ENCODE data around the gene NELFCD.
"Not testable (repeated sequence)": the region's sequence is repeated elsewhere in the genome, so short reads cannot be mapped to it uniquely, and the experiment has no call there.

Gene NELFCD, protein sequence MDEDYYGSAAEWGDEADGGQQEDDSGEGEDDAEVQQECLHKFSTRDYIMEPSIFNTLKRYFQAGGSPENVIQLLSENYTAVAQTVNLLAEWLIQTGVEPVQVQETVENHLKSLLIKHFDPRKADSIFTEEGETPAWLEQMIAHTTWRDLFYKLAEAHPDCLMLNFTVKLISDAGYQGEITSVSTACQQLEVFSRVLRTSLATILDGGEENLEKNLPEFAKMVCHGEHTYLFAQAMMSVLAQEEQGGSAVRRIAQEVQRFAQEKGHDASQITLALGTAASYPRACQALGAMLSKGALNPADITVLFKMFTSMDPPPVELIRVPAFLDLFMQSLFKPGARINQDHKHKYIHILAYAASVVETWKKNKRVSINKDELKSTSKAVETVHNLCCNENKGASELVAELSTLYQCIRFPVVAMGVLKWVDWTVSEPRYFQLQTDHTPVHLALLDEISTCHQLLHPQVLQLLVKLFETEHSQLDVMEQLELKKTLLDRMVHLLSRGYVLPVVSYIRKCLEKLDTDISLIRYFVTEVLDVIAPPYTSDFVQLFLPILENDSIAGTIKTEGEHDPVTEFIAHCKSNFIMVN

DNA sequence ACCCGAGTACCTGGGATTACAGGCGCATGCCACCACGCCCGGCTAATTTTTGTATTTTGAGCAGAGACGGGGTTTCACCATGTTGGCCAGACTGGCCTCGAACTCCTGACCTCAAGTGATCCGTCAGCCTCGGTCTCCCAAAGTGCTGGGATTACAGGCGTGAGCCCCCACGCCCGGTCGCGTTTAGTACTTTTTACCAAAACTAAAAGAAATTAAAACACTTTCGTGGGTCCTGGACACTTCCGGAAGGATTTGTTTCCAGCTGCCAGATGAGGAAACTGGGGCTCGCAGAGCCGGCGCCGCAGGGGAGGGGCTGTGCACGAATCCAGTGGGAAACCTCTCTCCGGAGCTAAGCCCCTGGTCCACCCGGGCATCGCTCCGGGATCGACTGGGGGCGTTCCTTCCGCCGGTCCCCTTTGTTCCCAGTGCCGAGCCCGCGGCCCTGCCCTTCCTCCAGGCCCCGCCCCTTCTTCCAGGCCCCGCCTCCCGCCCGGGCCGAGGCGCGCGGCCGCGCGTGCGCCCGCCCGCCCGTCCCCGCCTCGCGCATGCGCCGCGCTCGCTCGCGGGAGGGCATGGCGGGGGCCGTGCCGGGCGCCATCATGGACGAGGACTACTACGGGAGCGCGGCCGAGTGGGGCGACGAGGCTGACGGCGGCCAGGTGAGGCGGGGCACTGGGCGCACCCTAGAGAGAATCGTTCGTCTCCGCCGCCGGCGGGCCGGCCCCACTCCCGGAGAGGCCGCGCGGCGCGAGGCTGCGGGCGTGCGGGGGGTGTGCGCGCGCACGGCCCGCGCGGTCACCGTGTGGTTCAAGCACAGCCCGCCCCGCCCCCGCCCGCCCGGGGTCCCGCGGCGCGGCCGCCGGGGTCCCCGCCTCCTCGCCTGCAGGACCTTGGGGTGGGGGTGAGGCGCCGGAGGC is at the start of gene NELFCD:
TSS of gene NELFCD (plus strand) at position 546 of the 917 bp plus-strand sequence. CDS start at position 600, 54 bp downstream.
- peak; percentile 54 for DNase-seq

DNA sequence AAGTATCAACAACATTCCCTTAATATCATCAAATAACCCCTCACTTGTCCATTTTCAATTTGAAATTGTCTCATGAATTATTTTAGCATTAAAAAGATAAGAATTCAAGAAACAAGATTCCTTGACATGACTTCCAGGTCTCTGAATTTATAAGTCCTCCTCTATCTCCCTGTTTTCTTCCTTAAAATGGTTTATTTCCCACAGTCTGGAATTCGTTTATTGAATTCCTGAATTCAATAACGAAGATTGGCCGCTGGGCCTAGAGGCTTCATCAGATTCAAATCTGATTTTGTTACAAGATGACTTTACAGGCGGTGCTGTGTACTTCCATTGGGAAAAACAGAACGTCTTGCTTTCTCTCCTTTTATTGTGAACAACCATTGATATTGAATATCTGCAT is 48.9 kb upstream of the NELFCD start:
- no peak for DNase-seq

DNA sequence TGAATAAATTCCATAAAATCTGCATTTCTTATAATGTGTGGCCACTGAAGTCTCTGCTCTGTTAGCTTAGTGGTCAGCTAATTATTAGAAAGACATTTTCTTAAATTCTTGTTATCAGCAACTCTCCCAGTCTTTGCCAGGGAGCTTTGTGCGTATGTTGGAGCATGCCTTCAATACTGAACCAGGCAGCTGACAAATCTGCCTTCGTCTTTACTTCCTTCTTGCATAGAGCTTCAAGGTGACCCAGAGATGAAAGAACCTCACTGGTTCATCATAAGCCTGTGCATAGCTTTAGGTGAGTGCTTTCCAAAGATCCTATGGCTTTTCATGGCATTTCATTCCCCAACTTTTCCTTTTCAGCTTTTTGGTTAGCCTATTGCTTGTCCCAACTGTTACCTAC is 43.0 kb upstream of the NELFCD start:
- no peak for DNase-seq

DNA sequence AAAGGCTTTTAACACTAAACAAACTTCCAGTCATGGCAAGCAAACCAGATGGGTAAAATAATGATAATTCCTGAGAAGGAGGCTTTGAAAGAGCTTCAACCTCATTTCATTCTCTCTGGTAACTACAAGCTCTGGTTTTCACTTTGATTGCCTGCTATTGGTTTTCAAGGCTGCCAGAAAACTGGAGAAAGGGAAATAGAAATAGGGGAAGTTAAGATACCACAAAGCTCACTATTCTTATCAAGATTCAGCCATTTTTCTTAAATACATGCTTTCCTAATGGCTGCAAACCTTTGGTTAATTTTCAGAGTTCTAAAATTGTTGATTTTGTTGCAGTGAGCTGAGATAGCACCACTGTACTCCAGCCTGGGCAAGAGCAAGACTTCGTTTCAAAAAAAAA is 42.5 kb upstream of the NELFCD start:
- DNase-seq, result no peak

DNA sequence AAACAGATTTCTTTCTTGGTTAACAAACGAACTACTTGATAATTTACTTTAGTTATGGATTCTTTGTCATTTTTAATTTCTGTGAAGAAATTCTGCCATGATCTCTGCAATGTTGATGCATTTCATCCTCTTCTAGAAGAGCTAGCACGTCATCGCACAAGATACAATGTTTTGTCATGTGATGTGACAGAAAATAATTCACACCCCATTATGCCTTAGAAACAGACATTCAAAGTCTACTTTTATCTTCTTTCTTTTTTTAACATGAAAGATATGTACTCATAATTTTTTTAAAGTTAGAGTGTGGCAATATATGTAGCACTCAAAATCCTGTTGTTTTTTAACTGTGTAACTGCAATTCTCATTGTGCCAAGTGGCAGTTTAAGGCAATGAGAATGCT is 39.6 kb upstream of the NELFCD start:
- DNase-seq, result no peak

DNA sequence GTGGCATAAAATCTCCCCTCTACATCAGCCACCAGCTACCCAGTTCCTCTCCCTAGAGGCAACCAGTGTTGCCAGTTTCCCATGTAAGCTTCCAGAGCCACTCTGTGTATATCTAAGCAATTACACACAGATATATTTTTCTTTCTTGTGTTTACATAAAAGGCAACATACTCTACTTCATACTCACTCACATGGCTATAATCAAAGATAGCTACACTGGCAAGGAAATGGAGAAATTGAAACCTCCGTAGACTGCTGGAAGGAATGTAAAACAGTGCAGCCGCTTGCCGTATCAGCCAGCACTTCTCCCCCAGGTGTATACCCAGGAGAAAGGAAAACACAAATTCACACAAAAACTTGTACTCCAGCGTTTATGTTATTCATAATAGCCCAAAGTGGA is 38.5 kb upstream of the NELFCD start:
- no peak for DNase-seq

DNA sequence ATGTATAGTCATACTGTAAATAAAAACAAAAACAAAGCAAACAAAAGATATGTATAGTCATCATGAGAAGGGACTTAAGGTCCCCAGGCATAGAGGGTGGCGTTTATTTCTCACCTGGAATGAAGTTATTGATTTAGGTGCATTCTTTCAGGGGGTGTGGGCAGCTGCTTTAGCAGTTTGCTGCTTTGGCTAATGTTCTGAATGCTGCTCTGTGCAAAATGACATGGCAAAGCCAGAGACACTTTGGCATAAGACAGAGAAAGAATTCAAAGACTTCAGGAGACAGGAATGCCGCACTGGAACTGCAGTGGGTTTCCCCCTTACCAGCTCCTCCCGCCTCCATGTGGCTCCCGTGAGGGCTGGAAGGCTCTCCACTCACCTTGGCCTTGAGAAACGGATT is 36.4 kb upstream of the NELFCD start:
- DNase-seq, result no peak

DNA sequence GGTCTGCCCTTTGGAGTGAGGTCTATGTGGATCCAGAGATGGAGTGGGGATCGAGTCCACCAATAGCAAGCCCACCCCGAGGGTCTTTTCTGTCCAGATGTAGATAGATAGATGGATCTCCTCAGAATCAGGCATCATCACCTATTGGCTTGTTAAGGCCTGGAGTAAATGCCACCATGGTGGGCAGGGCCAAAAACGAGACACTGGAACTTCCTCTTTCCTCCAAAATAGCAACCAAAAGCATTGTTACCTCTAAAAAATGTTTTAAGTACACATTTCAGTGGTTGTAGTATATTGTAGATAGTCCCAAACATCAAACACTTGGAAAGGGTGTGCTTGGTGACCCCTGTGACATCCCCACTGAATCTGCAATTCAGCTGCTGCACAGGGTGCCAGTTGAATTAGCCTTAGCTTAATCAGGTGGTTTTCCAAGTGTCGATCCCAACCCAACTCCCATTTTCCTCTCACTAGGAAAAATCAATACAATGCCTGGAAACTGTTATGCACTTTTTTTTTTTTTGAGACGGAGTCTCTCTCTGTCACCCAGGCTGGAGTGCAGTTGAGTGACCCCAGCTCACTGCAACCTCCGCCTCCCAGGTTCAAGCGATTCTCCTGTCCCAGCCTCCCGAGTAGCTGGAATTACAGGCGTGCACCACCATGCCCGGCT is 35.0 kb upstream of the NELFCD start:
- DNase-seq, result no peak

DNA sequence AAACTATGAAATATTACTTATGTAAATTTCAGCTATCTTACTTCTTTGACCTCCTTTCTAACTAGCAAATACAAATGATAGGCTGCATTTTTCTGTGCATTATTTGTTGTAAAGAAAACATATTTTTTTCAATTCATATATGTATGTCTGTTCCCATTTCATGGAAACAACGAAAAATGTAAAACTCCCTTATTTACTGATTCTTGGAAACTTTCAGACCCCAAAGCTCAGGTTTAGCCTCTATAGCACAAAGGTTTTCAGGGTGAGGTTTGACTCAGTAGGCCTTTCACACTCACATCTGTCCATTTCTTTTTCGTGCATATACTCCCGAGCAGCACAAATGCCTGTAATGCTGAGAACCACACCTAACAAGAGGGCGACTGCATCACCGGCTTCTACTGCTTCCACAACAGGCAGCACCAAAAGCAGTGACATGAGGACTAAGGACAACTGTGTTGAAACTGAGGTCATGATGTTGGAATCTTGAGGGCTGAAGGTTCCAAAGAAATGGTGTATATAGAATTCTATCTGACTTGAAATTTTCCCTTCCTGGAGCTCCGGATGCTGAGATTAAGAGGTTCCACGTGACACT is 33.2 kb upstream of the NELFCD start:
- DNase-seq, result not testable (repeated sequence)

DNA sequence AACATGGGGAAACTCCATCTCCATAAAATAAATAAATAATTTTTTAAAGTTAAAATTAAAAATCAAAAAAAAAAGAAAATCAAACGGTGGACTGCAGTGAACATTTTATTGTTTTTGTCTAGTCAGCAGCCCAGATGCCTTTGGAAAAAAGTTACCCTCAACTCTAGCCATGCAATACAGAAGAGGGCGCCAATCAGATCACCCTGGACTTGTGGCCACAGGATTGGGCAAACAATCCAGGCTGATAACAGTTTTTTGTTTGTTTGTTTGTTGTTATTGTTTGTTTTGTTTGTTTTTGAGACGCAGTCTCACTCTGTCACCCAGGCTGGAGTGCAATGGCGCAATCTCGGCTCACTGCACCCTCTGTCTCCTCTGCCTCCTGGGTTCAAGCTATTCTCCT is 30.5 kb upstream of the NELFCD start:
- no peak for DNase-seq

DNA sequence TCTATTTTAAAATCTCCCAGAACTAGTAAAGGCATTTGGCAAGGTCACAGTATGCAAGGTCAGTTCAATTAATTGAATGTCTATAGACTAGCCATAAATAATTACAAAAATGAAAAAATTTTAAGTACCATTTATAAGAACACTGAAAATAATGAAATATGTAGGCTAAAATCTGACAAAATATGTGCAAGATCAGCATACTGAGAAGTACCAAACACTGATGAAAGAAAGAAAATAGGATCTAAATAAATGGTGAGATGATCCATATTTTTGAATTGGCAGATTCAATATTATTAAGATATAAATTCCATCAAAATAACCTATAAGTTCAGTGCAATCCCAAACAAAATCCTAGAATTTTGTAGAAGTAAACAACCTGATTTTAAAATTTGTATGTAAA is 28.0 kb upstream of the NELFCD start:
- DNase-seq, result no peak

DNA sequence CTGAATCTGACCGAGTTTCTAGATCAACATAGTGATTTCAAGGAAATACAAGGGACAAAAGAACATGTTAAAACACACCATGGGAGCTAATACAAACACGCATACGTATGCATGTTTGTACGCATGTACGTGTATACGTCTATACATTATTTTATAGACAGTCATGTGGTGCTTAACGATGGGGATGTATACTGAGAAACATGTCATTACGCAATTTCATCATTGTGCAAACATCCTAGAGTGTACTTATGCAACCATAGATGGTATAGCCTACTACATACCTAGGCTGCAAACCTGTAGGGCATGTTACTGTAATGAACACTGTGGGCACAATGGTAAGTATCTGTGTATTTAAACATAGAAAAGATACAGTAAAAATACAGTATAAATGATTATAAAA is 25.0 kb upstream of the NELFCD start:
- DNase-seq, result no peak

DNA sequence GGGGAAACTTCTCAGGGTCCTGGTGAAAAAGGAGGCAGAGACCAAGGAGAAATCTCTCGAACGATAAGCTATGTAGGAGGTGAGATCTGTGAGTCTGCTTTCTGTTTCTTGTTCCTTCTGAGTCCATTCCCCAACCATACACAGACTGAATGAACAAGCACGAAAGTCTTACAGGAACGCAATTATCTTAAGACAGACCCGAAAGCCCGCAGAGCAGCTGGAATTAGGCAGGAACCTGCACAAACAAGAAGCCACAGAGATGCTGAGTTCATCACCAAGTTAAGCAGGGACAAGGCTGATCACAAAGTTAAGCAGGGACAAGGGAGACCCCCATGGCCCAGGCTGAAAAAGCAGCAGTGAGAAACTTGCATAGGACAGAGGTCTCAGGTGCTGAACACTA is 21.4 kb upstream of the NELFCD start:
- DNase-seq, result no peak

DNA sequence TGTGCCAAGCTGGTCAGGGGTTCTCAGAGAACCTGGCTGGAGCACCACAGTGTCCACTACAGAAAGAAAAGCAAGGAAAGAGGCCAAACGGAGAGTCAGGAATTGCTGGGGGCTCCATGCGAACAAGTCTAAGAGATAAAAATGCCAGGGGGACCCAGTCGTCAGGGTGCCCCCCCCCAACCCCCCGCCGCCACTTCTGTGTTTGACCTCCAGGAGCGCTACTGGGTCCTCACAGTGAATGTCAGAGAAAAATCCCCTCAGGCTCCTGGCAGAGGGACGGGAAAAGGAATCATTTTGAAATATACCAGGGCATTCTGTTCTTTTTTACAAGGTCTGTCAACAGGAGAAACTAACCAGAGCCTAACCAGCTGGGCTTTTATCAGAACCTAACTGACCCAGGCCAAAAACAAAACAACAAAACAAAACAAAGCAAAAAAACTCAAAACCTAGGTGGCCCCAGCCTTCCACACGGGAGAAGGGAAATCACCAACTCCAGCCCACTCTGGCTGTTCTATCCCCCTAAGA is 17.9 kb upstream of the NELFCD start:
- no peak for DNase-seq

DNA sequence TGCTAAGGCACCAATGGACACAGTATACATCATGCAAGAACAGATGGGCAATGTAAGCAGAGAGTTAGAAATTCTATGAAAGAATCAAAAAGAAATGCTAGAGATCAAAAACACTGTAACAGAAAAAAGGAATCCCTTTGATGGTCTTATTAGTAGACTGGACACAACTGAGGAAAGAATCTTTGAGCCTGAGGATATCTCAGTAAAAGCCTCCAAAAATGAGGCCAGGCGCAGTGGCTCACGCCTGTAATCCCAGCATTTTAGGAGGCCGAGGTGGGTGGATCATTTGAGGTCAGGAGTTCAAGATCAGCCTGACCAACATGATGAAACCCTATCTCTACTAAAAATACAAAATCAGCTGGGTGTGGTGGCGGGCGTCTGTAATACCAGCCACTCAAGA is 17.1 kb upstream of the NELFCD start:
- not testable (repeated sequence) for DNase-seq

DNA sequence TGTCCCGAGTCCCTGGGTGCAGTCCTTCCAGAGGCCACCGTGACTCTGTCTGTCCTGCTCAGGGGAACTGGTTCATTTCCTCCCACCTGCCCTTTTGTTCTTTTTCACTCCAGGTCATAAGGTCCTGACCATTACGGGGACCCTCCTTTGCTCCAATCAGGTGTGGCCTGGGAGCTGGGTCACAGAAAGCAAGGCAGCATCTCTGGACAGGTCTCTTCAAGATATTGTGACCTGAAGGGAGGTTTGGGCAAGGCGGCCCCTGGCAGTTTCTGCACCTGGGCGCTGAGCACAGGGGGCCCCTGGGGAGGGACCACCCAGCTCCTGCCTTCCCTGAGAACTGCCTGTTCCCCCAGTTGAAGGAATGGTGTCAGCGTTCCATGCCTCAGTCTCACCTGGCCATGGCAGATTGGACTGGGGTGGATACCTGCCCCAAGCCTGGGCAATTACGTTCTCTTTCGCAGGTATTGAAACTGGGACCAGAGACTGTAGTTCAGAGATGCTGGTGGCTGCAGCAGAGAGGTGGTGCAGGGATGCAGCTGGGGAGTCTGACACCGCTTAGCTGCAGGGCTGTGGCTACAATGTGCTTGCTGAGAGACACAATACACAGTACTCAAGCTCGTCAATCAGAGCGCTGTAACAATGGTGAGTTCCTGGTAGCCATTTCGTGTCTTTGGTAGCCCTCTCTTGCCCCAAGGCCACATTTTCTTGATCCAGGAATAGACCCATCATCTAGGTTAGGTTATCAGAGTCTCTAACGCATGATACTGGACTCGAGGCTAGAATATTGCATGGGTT is 15.6 kb upstream of the NELFCD start:
- no peak for DNase-seq

DNA sequence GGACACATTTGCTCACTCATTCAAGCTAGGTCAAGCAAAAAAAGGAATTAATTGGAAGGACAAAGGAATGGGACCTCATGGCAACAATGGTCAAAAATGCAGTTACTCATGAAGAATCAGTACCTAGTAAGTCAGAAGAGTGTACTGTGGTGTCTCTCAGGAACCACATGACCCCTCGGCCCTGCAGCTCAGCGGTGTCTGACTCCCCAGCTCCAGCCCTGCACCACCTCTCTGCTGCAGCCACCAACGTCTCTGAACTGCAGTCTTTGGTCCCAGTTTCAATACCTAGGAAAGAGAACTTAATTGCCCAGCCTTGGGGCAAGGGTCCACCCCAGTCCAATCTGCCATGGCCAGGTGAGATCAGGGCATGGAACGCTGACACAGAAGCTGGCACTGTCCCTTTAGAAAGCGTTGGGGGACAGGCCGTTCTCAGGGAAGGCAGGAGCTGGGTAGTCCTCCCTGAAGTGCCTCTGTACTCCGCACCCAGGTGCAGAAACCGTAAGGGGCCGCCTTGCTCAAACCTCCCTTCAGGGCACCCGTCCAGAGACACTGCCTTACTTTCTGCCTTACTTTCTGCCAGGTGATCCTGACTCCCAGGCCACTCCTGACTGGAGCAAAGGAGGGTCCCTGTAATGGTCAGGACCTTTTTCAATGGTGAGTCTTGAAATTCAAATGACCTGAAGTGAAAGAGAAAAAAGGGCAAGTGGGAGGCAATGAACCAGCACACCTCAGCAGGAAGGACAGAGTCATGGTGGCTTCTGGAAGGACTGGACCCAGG is 13.2 kb upstream of the NELFCD start:
- no peak for DNase-seq

DNA sequence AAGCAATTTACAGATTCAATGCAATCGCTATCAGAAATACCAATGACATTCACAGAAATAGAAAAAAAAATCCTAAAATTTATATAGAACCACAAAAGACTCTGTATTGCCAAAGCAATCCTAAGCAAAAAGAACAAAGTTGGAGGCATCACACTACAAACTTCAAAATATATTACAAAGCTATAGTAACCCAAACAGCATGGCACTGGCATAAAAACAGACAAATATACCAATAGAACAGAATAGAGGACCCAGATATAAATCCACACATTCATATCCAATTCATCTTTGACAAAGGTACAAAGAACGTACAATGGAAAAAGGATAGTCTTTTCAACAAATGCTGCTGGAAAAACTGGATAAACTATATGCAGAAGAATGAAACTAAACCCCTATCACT is 11.6 kb upstream of the NELFCD start:
- no peak for DNase-seq

DNA sequence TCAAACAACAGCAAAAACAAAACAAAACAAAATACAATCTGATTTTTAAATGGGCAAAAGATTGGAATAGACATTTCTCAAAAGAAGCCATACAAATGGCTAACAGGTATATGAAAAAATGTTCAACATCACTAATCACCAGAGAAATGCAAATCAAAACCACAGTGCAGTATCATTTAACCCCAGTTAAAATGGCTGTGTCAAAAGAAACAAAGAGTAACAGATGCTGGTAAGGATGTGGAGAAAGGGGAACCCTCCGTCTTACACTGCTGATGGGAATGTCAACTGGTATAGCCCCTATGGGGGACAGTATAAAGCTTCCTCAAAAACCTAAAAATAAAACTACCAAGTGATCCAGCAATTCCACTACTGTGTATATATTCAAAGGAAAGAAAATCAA is 10.9 kb upstream of the NELFCD start:
- no peak for DNase-seq

DNA sequence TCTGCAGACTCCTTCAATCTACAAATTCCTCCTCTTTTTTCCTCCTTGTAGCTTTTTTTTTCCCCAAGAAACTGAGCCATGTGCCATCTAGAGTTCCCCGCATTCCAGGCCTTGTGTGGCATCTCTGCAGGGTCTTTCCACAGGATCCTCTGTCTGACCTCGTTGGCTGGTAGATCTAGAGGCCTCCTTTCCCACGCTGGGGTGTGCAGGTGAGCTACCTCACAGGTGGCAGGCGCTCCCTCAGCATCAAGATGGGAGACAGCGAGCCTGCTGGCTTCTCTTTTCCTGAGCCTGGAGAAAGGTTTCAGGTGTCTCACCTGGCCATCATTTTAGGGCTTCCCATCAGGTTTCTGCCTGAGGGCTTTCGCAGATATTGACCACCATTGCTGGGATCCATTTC is 9.6 kb upstream of the NELFCD start:
- no peak for DNase-seq

DNA sequence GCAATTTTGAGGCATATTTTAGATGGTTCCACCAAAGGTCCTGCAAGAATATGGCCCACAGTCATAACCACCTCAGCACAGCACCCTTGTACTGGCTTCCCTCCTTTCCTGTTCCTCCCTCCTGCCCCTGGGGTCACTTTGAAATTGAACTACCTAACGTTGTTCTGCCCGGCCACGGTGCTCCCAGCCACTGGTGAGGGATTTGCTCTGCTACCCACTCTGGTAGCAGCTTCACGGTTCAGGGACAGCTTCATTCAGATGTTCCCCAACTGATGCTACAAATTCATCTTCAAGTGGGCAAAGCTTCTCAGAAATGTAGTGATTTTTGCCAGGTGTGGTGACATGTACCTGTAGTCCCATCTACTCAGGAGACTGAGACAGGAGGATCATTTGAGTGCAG is 7.9 kb upstream of the NELFCD start:
- DNase-seq, result no peak

All from KG1 (cell line).